ENCODE results near the gene HPCAL1.

Gene HPCAL1

DNA sequence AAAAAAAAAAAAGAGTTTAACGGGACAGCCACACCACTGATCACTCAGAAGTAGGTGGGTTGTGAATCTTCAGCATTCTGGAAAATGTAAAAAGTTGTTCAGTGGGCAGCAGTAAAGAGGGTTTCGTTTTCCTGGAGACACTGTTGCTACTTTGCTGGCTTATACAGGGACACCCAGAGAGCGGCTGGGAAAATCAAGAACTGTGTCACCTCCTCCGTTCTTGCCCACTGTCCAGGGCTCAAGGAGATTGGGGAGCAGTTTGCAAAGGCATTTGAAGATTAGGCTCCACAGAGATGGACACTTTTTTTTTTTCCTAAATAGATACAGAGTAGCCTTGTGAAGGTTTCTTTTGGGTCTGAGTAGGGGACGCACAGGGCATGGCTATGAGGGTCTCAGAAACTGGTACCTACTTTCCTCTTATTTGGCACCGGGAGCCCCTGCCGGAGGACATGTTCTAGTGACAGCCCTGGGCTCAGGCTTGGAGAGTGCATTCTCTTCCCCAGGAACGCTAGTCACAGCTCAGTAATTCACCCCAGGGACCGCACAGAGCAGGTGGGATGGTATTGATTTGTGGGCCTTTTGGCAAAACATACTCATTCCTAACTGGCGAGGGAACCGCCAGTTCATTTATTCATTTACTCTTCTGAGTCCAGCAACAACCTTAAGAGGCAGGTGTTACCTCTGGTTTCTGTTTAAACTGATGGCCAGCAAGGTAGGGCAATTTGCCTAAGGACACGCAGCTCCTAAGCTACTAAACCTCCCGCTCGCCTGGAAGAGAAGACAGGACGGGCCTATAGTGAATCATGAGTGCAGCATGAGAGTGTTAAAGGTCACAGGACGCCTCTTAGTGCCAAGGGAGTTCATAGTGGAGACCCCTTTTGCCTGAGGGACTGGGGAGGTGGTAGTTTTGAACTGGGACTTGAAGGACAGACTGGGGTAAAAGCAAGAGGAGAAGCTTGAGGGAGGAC is 53.1 kb downstream of the HPCAL1 start:
- DNase-seq (ENCODE audit: low read depth) = no peak

DNA sequence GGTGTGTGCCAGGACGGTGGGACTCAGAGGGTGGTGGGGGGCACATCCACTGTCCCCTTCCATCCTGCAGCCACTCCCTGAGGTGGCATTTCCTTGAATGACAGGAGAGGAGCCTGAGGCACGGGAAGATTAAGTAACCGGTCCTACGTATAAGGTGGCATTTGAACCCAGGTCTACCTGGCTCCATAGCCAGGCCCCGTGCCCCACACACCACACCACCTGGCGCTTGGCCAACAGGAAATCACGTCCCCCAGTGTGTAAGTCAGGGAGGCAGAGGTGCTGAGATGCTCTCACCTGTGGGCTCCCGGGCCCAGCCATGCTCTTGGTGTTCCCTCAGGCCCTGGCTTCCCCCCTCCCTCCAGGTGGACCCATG is 53.7 kb downstream of the HPCAL1 start:
- DNase-seq (ENCODE audit: low read depth) = no peak

DNA sequence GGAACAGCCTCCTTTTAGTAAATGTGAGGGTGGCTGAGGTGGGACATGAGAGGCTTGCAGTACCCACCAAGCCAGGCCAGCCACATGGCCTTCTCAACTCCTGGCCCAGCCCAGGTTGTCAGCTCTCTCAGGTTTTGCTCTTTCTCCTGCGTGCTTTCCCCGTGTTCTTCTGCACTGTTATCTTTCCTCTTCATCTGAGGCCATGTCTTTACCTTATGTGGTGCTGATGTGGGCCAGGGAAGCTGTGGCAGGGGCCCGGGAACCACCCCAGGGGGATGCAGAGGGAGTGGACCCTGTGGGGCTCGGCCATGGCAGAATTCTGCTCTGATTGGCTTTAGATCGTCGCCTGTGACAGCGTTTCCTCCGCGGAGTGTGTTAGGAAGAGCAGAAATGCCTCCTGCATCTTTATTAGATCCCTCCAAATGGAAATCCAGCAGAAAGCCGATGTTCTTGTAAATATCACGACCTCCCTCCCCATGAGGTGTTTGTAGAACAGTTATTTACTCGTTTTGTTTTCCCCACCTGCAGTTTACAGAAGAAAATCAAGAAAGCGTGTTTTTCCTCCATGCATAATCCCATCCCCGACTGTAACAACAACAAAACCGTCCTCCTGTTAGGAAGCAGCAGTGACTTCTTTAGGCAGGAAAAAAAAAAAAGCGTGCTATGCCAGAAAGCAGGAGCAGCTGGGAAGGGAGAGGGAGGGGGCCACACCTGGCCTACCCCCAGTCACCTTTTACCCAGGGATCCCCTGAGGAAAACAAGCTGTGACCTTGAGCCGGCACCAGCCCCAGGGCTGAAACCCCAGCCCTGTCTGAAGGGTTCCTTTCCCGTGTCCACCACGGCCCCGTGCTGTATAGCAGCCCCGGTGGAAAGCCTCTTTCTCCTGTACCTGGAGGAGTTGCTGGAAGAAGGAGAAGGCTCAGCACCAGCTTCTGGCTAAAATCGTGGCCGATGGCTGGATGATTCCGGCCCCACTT is 54.8 kb downstream of the HPCAL1 start:
- DNase-seq (ENCODE audit: low read depth) = no peak

- no peak for DNase-seq (ENCODE audit: low read depth)
Observed at GRCh38 chr2:10359246-10359645, 56.5 kb downstream of the HPCAL1 start.

- no peak for DNase-seq (ENCODE audit: low read depth)
Observed at GRCh38 chr2:10359731-10360329, 57.1 kb downstream of the HPCAL1 start.

DNA sequence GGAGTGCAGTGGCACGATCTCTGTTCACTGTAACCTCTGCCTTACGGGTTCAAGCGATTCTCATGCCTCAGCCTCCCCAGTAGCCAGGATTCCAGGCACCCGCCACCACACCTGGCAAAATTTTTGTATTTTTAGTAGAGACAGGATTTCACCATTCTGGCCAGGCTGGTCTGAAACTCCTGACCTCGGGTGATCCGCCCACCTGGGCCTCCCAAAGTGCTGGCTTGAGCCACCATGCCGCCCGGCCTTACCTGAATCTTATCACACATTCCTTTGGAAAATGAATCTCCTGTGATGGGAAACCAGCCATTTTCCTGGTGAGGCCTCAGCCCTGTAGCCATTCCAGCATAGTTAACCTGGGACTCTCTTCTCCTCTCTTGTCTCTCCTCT is 57.8 kb downstream of the HPCAL1 start:
- no peak for DNase-seq (ENCODE audit: low read depth)

DNA sequence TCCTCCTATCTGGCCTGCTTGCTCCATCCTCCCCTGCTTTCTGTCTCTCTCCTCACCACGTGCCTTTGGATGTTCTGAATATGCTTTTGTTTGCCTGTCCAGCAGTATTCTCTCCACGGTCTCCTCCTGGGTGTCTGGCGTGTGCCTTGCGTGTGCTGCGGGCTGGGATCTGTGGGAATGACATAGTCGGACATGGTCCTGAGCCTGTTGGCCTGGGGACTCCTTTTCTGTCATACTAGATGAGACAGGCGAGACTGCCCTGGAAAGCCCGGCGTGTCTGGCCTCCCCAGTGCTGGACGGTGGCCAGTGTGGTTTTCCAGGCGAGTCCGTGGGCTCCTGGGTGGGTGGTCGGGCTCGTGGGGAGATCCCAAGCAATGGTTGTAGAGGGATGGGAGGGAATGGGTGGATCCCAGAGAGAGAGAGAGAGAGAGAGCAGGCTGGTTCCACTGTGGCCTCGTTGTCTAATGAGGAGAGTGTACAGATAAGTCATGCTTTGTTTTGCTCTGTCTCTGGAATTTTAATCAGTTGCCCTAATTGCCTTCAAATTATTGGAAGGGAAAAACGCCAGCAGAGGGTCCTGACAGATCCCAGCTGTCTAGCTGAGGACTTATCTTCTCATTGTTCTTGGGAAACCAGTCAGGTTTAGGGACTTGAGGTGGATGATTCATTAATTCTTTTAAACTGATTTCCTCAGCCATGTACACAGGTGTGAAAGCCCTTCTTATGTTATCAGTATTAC is 58.3 kb downstream of the HPCAL1 start:
- DNase-seq (ENCODE audit: low read depth) = no peak

DNA sequence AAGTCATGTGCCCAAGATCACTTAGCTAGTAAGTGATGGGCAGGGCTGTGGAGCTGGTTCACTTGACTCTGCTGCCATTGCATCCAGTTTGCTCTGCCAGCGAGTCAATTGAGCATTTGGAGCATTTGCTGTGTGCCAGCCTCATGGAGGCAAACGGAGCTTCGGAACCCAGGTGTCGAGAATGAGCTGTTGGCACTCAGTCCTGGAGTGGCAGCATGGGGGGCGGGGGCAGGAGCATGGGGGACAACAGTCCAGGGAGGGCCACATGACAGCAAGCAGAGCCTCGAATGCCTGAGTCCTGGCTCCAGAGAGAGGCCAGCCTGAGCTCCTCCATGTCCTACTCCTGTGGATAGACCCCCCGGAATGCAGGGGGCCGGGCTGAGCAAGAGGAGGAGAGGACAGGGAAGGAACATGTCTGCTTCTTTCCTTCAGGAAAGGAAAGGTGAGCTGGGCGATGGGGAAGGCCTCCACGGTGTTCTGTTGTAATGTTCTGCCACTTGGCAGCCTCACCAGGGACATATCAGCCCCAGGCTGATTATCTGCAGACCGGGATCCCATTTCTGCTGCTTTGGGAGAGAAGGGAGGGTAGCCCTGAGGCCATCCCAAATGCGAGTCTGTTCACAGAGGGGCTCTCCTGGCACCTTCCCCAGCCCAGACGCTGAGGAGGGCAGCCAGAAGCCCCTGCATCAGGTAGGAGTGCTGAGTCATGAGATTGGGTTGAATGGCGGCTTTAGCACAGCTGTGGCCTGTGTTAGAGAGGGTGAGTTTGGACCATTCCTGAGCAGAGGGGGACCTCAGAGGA is 59.6 kb downstream of the HPCAL1 start:
- DNase-seq (ENCODE audit: low read depth) = no peak

DNA sequence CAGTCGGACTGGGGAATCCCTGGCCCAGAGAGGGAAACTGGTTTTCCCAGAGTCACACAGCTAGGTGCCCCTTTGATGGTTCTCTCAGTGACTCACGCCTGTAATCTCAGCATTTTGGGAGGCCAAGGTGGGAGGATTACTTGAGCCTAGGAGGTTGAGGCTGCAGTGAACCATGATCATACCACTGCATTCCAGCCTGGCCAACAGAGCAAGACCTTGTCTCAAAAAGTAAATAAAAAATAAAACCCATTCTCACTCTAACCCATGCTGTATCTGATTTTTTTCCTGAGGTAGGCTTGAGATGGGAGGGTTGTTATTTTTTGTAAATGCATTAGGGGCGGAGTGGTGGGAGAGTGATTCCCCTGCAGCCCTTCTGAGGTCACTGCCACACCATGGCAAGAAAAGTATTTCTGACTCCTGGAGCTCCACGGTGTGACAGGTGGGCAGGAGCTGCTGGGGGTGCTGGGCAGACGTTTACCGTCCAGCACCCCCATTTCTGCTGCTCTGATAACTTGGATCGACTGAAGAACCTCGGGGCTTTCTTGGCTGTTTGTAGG is 60.3 kb downstream of the HPCAL1 start:
- no peak for DNase-seq (ENCODE audit: low read depth)

- no peak for DNase-seq (ENCODE audit: low read depth)
Observed at GRCh38 chr2:10363861-10364610, 61.3 kb downstream of the HPCAL1 start.

- DNase-seq (ENCODE audit: low read depth) = no peak
Observed at GRCh38 chr2:10365412-10365811, 62.7 kb downstream of the HPCAL1 start.

GRCh38 chr2:10366601-10367270 is 64.0 kb downstream of the HPCAL1 start:
- no peak for DNase-seq (ENCODE audit: low read depth)

- DNase-seq (ENCODE audit: low read depth) = no peak
Observed at GRCh38 chr2:10367472-10368439, 65.1 kb downstream of the HPCAL1 start.

GRCh38 chr2:10368491-10369231 is 66.0 kb downstream of the HPCAL1 start:
- DNase-seq (ENCODE audit: low read depth) = no peak

DNA sequence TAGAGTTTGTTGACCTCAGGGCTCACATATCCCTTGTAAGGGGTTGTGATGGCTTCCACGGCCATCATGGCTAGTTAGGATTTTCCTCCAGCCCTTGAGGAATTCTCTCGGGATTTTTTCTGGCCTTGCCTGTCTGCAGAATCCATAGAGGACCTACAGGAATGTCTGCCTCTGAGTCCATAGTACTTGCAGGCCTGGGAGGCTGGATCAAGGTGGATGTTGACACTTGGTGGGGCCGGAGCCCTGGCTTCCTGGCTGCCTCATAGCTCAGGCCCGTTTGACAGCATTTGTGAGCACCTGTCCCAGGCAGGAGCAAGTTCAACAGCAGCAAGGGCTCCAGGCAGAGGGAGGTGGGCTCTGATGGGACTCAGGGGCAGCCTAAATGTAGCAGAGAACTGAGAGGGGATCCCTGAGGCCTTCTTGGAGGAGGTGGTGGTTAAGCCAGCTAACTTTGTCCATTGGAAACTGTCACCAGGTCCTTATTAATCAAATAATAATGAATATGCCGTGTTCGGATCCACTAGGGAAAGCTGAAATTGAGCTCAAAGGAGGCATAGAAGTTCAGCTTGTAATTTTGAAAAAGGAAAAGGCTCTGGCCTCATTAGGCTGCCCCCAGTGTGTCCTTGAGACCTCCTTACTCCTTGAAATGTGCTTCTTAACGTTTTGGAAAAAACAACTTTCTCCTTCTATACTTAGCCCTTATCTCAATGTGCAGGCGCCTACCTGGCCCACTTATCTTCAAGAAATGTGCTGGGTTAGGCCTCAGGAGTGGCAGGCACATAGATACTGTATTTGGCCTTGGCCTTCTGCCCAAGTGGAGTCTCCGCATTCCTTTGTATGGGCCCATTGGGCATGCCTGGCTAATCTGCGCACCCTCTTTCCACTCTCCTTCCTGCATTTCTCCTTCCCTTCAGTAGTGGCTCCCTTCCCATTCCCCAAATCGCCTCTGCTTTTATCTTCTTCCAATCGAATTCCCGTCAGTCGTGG is 66.9 kb downstream of the HPCAL1 start:
- DNase-seq (ENCODE audit: low read depth) = no peak

DNA sequence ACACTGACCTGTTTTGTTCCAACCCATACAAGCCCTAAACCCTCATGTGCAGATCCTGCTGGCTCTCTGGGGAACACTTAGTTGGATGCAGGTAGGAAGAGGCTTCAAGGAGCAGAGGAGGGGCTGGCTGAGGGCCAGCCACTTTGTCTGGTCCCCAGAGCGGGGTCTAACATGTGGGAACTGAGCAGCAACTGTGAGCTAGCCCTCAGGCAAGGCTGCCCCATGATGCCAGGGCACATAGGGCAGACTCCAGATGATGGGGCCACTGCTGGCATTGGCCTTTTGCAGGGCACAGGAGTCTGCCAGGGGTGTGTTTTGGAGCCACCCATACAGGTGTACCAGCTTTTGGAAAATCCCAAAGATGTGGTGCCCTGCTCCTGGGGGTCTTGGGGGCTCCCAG is 67.7 kb downstream of the HPCAL1 start:
- DNase-seq (ENCODE audit: low read depth) = no peak

All from activated T-cell treated with anti-CD3 and anti-CD28 coated beads for 24 hours (primary cell).